KOPT-K1 (cell line): ENCODE data around the gene PLA2G15.

ENCODE experiments used
- H3K27ac ChIP-seq: fragments of 200-600 bp; sonication (generic); 2 replicates; pipeline ENCODE4 v1.5.1; 2016; ENCODE audit warnings: antibody characterized with exemption, mild to moderate bottlenecking, low read depth, low read length; ENCODE audit not compliant: poor library complexity, severe bottlenecking
- H3K36me3 ChIP-seq: fragments of 200-600 bp; sonication (generic); 2 replicates; pipeline ENCODE4 v1.5.1; 2017; ENCODE audit warnings: antibody characterized with exemption, mild to moderate bottlenecking, low read length, moderate library complexity; ENCODE audit not compliant: insufficient read depth
- H3K9me3 ChIP-seq: fragments of 200-600 bp; sonication (generic); 2 replicates; pipeline ENCODE4 v1.5.1; 2017; ENCODE audit warnings: antibody characterized with exemption, low read length, mild to moderate bottlenecking; ENCODE audit not compliant: insufficient read depth, poor library complexity, severe bottlenecking

Gene PLA2G15

GRCh38 chr16:68244903-68245853 is at the start of gene PLA2G15:
PLA2G15 (plus strand) TSS chr16:68245373; CDS start chr16:68245427, 54 bp downstream.
- H3K27ac ChIP-seq, result peak within 1 kb of the TSS; percentile 47
- no peaks in the 10 kb centered on the region for H3K36me3 ChIP-seq
- H3K9me3 ChIP-seq, result no peaks in the 10 kb centered on the region

GRCh38 chr16:68197250-68197649 is 47.9 kb upstream of the PLA2G15 start:
- peaks cover 59% of the 10 kb centered on the region for H3K36me3 ChIP-seq

GRCh38 chr16:68200088-68200783 is 44.9 kb upstream of the PLA2G15 start:
- Histone ChIP-seq H3K9me3 (no peaks in the 10 kb centered on the region), H3K36me3 (peaks cover 43% of the 10 kb centered on the region), H3K27ac (no peak overlapping the region)

More at GRCh38 chr16:68197250-68197649, 47.9 kb upstream of the PLA2G15 start:
- Histone ChIP-seq H3K9me3 (no peaks in the 10 kb centered on the region), H3K27ac (no peak overlapping the region)

- Histone ChIP-seq H3K36me3 (peaks cover 44% of the 10 kb centered on the region), H3K9me3 (no peaks in the 10 kb centered on the region), H3K27ac (peak overlapping the region; percentile 7)
Measured at GRCh38 chr16:68202091-68202519, 43.1 kb upstream of the PLA2G15 start.

GRCh38 chr16:68206245-68206644 is 38.9 kb upstream of the PLA2G15 start:
- Histone ChIP-seq H3K9me3 (no peaks in the 10 kb centered on the region), H3K27ac (no peak overlapping the region), H3K36me3 (peaks cover 44% of the 10 kb centered on the region)

GRCh38 chr16:68214726-68215125 is 30.4 kb upstream of the PLA2G15 start:
- no peaks in the 10 kb centered on the region for H3K9me3 ChIP-seq
- H3K27ac ChIP-seq, result no peak overlapping the region
- peaks cover 52% of the 10 kb centered on the region for H3K36me3 ChIP-seq

- H3K36me3 ChIP-seq, result peaks cover 55% of the 10 kb centered on the region
- no peaks in the 10 kb centered on the region for H3K9me3 ChIP-seq
- H3K27ac ChIP-seq, result no peak overlapping the region
Measured at GRCh38 chr16:68215302-68215701, 29.9 kb upstream of the PLA2G15 start.

- H3K9me3 ChIP-seq, result no peaks in the 10 kb centered on the region
- H3K27ac ChIP-seq, result no peak overlapping the region
- H3K36me3 ChIP-seq, result peaks cover 59% of the 10 kb centered on the region
Measured at GRCh38 chr16:68216240-68216639, 28.9 kb upstream of the PLA2G15 start.

GRCh38 chr16:68217506-68217905 is 27.7 kb upstream of the PLA2G15 start:
- no peak overlapping the region for H3K27ac ChIP-seq
- H3K36me3 ChIP-seq, result peaks cover 68% of the 10 kb centered on the region
- no peaks in the 10 kb centered on the region for H3K9me3 ChIP-seq

- Histone ChIP-seq H3K9me3 (no peaks in the 10 kb centered on the region), H3K27ac (no peak overlapping the region), H3K36me3 (peaks cover 65% of the 10 kb centered on the region)
Measured at GRCh38 chr16:68219725-68220351, 25.3 kb upstream of the PLA2G15 start.

GRCh38 chr16:68223072-68223471 is 22.1 kb upstream of the PLA2G15 start:
- H3K36me3 ChIP-seq, result peaks cover 64% of the 10 kb centered on the region
- no peaks in the 10 kb centered on the region for H3K9me3 ChIP-seq
- no peak overlapping the region for H3K27ac ChIP-seq

- Histone ChIP-seq H3K36me3 (peaks cover 71% of the 10 kb centered on the region), H3K9me3 (no peaks in the 10 kb centered on the region), H3K27ac (no peak overlapping the region)
Measured at GRCh38 chr16:68226116-68226515, 19.1 kb upstream of the PLA2G15 start.

- Histone ChIP-seq H3K9me3 (no peaks in the 10 kb centered on the region), H3K27ac (peak overlapping the region; percentile 48), H3K36me3 (peaks cover 75% of the 10 kb centered on the region)
Measured at GRCh38 chr16:68227183-68227793, 17.9 kb upstream of the PLA2G15 start.

GRCh38 chr16:68227850-68228553 is 17.2 kb upstream of the PLA2G15 start:
- Histone ChIP-seq H3K36me3 (peaks cover 69% of the 10 kb centered on the region), H3K27ac (peak overlapping the region; percentile 48), H3K9me3 (no peaks in the 10 kb centered on the region)
